ENCODE data around the gene SLC39A11.

Gene SLC39A11

GRCh38 chr17:72890711-72891110 is 201.8 kb downstream of the SLC39A11 start:
- no peaks in the 10 kb centered on the region for H3K4me1 ChIP-seq (ENCODE audit: control insufficient read depth, insufficient read depth, low read length)
- no peak overlapping the region for H3K9ac ChIP-seq (ENCODE audit: low read length)
- no peak overlapping the region for H3K4me3 ChIP-seq (ENCODE audit: low read length)
- no peaks in the 10 kb centered on the region for H3K27me3 ChIP-seq (ENCODE audit: control insufficient read depth, insufficient read depth, low read length)
- no peak overlapping the region for H3K27ac ChIP-seq (ENCODE audit: low read depth, low read length)
- H3K36me3 ChIP-seq (ENCODE audit: control insufficient read depth, insufficient read depth, low read length) = no peaks in the 10 kb centered on the region

DNA sequence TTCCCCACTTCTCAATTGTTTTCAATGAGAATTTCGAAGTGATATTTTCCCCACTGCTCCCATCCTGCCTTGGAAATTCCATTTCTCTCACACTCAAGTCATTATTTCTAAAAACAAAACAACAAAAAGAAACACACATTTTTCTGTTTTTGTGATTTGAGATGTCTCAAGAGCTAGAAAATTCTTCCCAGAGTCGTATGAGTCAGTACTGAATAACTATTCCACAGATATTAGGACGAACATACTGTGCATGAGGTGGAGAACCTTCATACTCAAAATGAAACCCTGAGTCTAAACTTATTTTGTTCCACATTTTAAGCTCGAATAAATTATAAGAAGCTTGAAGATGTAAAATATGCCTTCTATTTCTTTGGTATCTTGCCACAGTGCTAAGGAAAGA is 204.6 kb downstream of the SLC39A11 start:
- Histone ChIP-seq H3K27me3 (ENCODE audit: control insufficient read depth, insufficient read depth, low read length) (no peaks in the 10 kb centered on the region), H3K4me1 (ENCODE audit: control insufficient read depth, insufficient read depth, low read length) (no peaks in the 10 kb centered on the region), H3K27ac (ENCODE audit: low read depth, low read length) (no peak overlapping the region), H3K9ac (ENCODE audit: low read length) (no peak overlapping the region), H3K4me3 (ENCODE audit: low read length) (no peak overlapping the region), H3K36me3 (ENCODE audit: control insufficient read depth, insufficient read depth, low read length) (no peaks in the 10 kb centered on the region)

DNA sequence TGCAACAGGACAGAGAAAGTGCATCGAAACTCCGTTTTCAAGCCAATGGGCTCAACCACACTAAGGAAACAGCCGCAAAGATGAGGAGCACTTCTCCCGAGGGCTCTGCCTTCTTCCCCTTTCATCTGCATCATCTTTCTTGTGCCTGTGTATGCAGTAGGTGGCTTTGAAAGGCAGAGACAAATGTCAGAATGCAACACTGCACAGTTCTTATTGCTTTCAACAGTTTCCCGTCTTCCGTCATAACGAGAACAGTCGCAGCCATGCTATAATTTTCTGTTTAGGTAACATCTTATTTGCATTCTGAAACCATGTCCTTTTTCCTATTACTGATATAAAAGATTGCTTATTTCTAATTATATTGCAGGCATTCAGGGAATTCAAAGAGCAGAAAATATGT is 205.2 kb downstream of the SLC39A11 start:
- Histone ChIP-seq H3K36me3 (ENCODE audit: control insufficient read depth, insufficient read depth, low read length) (no peaks in the 10 kb centered on the region), H3K27ac (ENCODE audit: low read depth, low read length) (no peak overlapping the region), H3K4me1 (ENCODE audit: control insufficient read depth, insufficient read depth, low read length) (no peaks in the 10 kb centered on the region), H3K9ac (ENCODE audit: low read length) (no peak overlapping the region), H3K4me3 (ENCODE audit: low read length) (no peak overlapping the region), H3K27me3 (ENCODE audit: control insufficient read depth, insufficient read depth, low read length) (no peaks in the 10 kb centered on the region)

- no peak overlapping the region for H3K4me3 ChIP-seq (ENCODE audit: low read length)
- H3K27ac ChIP-seq (ENCODE audit: low read depth, low read length) = no peak overlapping the region
- no peaks in the 10 kb centered on the region for H3K27me3 ChIP-seq (ENCODE audit: control insufficient read depth, insufficient read depth, low read length)
- no peaks in the 10 kb centered on the region for H3K36me3 ChIP-seq (ENCODE audit: control insufficient read depth, insufficient read depth, low read length)
- H3K4me1 ChIP-seq (ENCODE audit: control insufficient read depth, insufficient read depth, low read length) = no peaks in the 10 kb centered on the region
- no peak overlapping the region for H3K9ac ChIP-seq (ENCODE audit: low read length)
These were observed 205.9 kb downstream of the SLC39A11 start for GRCh38 chr17:72886622-72887021.

- no peaks in the 10 kb centered on the region for H3K4me1 ChIP-seq (ENCODE audit: control insufficient read depth, insufficient read depth, low read length)
- H3K27ac ChIP-seq (ENCODE audit: low read depth, low read length) = no peak overlapping the region
- H3K27me3 ChIP-seq (ENCODE audit: control insufficient read depth, insufficient read depth, low read length) = no peaks in the 10 kb centered on the region
- no peak overlapping the region for H3K9ac ChIP-seq (ENCODE audit: low read length)
- H3K4me3 ChIP-seq (ENCODE audit: low read length) = no peak overlapping the region
- H3K36me3 ChIP-seq (ENCODE audit: control insufficient read depth, insufficient read depth, low read length) = no peaks in the 10 kb centered on the region
These were observed 208.4 kb downstream of the SLC39A11 start for GRCh38 chr17:72884066-72884465.

GRCh38 chr17:72883351-72883750 is 209.1 kb downstream of the SLC39A11 start:
- no peaks in the 10 kb centered on the region for H3K27me3 ChIP-seq (ENCODE audit: control insufficient read depth, insufficient read depth, low read length)
- no peak overlapping the region for H3K27ac ChIP-seq (ENCODE audit: low read depth, low read length)
- no peaks in the 10 kb centered on the region for H3K36me3 ChIP-seq (ENCODE audit: control insufficient read depth, insufficient read depth, low read length)
- no peaks in the 10 kb centered on the region for H3K4me1 ChIP-seq (ENCODE audit: control insufficient read depth, insufficient read depth, low read length)
- H3K4me3 ChIP-seq (ENCODE audit: low read length) = no peak overlapping the region
- H3K9ac ChIP-seq (ENCODE audit: low read length) = no peak overlapping the region

DNA sequence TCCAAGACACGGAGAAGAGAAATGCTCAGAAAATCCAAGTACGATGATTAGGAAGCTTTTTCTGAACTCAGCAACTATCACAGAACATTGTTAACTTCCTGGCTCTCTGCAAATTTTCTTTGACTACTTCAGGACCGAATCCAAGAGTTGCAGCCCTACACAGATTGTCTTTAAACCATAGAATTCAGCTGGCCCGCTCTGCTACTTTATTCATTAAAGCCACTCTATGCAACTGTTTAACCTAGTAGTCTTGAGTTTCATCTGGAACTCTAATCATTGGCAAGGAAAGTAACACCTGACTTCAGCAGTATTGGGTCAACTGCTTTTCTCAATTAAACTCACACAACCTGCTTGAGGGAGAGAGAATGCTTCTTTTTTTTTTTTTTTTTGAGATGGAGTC is 210.1 kb downstream of the SLC39A11 start:
- no peaks in the 10 kb centered on the region for H3K4me1 ChIP-seq (ENCODE audit: control insufficient read depth, insufficient read depth, low read length)
- H3K9ac ChIP-seq (ENCODE audit: low read length) = no peak overlapping the region
- no peak overlapping the region for H3K4me3 ChIP-seq (ENCODE audit: low read length)
- H3K27me3 ChIP-seq (ENCODE audit: control insufficient read depth, insufficient read depth, low read length) = no peaks in the 10 kb centered on the region
- no peak overlapping the region for H3K27ac ChIP-seq (ENCODE audit: low read depth, low read length)
- H3K36me3 ChIP-seq (ENCODE audit: control insufficient read depth, insufficient read depth, low read length) = no peaks in the 10 kb centered on the region

DNA sequence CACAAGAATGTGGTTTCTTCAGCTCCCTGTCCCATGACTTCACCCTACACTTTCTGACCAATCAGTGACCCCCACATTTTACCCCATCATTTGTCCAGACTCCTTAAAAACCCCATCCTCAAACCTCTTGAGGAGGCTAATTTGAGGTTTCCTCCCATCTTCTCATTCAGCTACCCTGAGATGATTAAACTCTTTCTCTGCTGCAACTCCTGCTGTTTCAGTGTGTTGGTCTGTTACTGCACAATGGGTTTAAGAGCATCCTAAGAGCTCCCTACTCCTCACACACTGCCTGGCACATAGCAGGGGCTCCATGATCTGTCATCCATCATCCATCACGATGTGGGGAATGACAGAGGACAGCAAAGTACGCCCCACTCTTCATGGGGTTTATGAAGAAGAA is 212.6 kb downstream of the SLC39A11 start:
- H3K36me3 ChIP-seq (ENCODE audit: control insufficient read depth, insufficient read depth, low read length) = no peaks in the 10 kb centered on the region
- H3K27me3 ChIP-seq (ENCODE audit: control insufficient read depth, insufficient read depth, low read length) = no peaks in the 10 kb centered on the region
- no peaks in the 10 kb centered on the region for H3K4me1 ChIP-seq (ENCODE audit: control insufficient read depth, insufficient read depth, low read length)
- no peak overlapping the region for H3K4me3 ChIP-seq (ENCODE audit: low read length)
- H3K9ac ChIP-seq (ENCODE audit: low read length) = no peak overlapping the region
- no peak overlapping the region for H3K27ac ChIP-seq (ENCODE audit: low read depth, low read length)

- Histone ChIP-seq H3K9ac (ENCODE audit: low read length) (no peak overlapping the region), H3K27ac (ENCODE audit: low read depth, low read length) (no peak overlapping the region), H3K4me3 (ENCODE audit: low read length) (no peak overlapping the region), H3K36me3 (ENCODE audit: control insufficient read depth, insufficient read depth, low read length) (no peaks in the 10 kb centered on the region), H3K27me3 (ENCODE audit: control insufficient read depth, insufficient read depth, low read length) (no peaks in the 10 kb centered on the region), H3K4me1 (ENCODE audit: control insufficient read depth, insufficient read depth, low read length) (no peaks in the 10 kb centered on the region)
These were observed 213.4 kb downstream of the SLC39A11 start for GRCh38 chr17:72878975-72879660.

GRCh38 chr17:72877348-72877747 is 215.1 kb downstream of the SLC39A11 start:
- no peak overlapping the region for H3K27ac ChIP-seq (ENCODE audit: low read depth, low read length)
- H3K4me3 ChIP-seq (ENCODE audit: low read length) = no peak overlapping the region
- H3K4me1 ChIP-seq (ENCODE audit: control insufficient read depth, insufficient read depth, low read length) = no peaks in the 10 kb centered on the region
- no peaks in the 10 kb centered on the region for H3K36me3 ChIP-seq (ENCODE audit: control insufficient read depth, insufficient read depth, low read length)
- H3K27me3 ChIP-seq (ENCODE audit: control insufficient read depth, insufficient read depth, low read length) = no peaks in the 10 kb centered on the region
- H3K9ac ChIP-seq (ENCODE audit: low read length) = no peak overlapping the region

DNA sequence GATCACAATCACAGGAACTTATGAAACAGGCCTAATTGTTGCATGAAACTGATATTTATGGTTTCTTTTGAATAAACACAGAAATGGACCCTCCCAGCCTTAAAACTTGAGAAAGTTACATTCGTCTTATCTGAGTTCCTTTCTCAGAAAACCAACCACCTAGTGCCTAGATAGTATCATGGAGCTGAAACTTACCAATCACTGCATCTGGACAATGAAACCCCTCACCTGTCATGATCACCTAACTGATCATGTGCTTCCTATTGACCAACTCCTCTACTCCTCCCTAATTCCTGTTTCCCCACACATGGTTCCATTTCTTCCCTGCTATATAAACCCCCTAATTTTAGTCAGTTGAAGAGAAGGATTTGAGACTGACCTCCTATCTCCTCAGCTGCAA is 216.1 kb downstream of the SLC39A11 start:
- Histone ChIP-seq H3K36me3 (ENCODE audit: control insufficient read depth, insufficient read depth, low read length) (no peaks in the 10 kb centered on the region), H3K27me3 (ENCODE audit: control insufficient read depth, insufficient read depth, low read length) (no peaks in the 10 kb centered on the region), H3K4me1 (ENCODE audit: control insufficient read depth, insufficient read depth, low read length) (no peaks in the 10 kb centered on the region), H3K27ac (ENCODE audit: low read depth, low read length) (no peak overlapping the region), H3K9ac (ENCODE audit: low read length) (no peak overlapping the region), H3K4me3 (ENCODE audit: low read length) (no peak overlapping the region)

DNA sequence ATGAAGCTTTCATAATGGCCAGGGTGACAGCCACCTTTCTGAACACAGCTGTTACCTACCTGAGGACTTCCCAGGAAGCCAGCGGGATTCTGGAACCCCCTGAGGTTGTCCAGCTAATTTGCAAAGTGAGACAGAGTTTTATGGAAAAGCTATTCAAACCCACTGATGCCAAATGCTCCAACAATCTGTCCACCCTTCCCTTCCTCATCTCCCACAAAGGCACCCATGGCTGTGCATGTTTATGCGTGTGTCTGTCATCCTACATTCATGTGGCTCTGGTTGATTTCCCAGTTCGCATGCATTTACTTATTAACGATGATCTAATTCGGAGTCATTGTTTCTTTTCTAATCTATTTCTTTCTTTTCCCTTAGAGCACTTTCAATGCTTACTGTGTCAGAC is 217.1 kb downstream of the SLC39A11 start:
- H3K4me1 ChIP-seq (ENCODE audit: control insufficient read depth, insufficient read depth, low read length) = no peaks in the 10 kb centered on the region
- no peak overlapping the region for H3K9ac ChIP-seq (ENCODE audit: low read length)
- H3K27me3 ChIP-seq (ENCODE audit: control insufficient read depth, insufficient read depth, low read length) = no peaks in the 10 kb centered on the region
- H3K27ac ChIP-seq (ENCODE audit: low read depth, low read length) = no peak overlapping the region
- no peaks in the 10 kb centered on the region for H3K36me3 ChIP-seq (ENCODE audit: control insufficient read depth, insufficient read depth, low read length)
- no peak overlapping the region for H3K4me3 ChIP-seq (ENCODE audit: low read length)

DNA sequence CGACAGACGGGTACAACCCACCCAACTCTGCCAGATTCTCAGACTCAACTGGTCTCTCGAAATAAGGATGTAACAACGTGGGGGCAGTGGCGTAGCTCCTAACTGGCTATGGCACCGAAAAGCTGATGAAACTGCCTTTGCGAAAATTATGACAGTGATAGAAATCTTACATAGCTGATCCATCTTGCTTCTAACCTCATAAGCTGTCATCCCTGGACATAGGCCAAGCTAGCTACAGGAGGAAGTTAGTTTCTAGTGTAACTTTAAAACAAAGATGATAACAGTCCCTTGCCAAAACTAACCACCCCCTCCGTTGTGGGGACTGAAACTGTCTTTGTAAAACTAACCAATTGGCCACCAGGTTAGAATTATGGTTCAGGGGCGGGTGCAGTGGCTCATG is 220.1 kb downstream of the SLC39A11 start:
- Histone ChIP-seq H3K27me3 (ENCODE audit: control insufficient read depth, insufficient read depth, low read length) (no peaks in the 10 kb centered on the region), H3K27ac (ENCODE audit: low read depth, low read length) (no peak overlapping the region), H3K4me1 (ENCODE audit: control insufficient read depth, insufficient read depth, low read length) (no peaks in the 10 kb centered on the region), H3K4me3 (ENCODE audit: low read length) (no peak overlapping the region), H3K9ac (ENCODE audit: low read length) (no peak overlapping the region), H3K36me3 (ENCODE audit: control insufficient read depth, insufficient read depth, low read length) (no peaks in the 10 kb centered on the region)

All from rectal smooth muscle tissue (tissue), 1 donor.